HCT116 (cell line): Measurements from ENCODE around the gene RBM39. TPM values are rescaled to one million over a fixed set of nuclear protein-coding genes. Genes with fewer than 3 reads are reported as not detected.

Source experiments
- ATAC-seq: fragments of 200-7000 bp; cut with Tn5 transposase; 2 replicates; pipeline ENCODE4 v1.9.1; 2020; ENCODE audit warnings: mild to moderate bottlenecking, moderate library complexity
- BruUV-seq: library from RNA; stranded (reverse); fragments of 400-500 nt; replicated peaks from 2 replicates; lab custom pipeline; 2021; lab: Mats Ljungman, UMichigan
- CTCF ChIA-PET: fragments of 300-600 bp; sonication (Branson Sonifier 250); formaldehyde crosslinking; loops from one replicate; lab custom pipeline; 2021; ENCODE audit warnings: antibody characterized with exemption; lab: Charles Lee
- POLR2A ChIA-PET: fragments of 300-600, 350-600 bp; sonication (Branson Sonifier 250); formaldehyde crosslinking; loops from one replicate; lab custom pipeline; 2021; ENCODE audit warnings: antibody characterized with exemption; lab: Charles Lee
- RAD21 ChIA-PET, 2 experiments: fragments of 300-600 bp; sonication (Branson Sonifier 250); formaldehyde crosslinking; loops; one replicate each; lab custom pipeline; 2023; ENCODE audit warnings: low total read pairs in 2 of 2; ENCODE audit not compliant: uncharacterized antibody in 2 of 2, unreplicated experiment in 2 of 2, low non-redundant PET in 1 of 2; lab: Charles Lee
- DNase-seq: peaks from one replicate; pipeline ENCODE4 v3.0.0-alpha.2; 2010; ENCODE audit warnings: low read depth, low spot score
- H2AFZ ChIP-seq: fragments of 200-600 bp; shearing (Covaris generic), sonication (generic); 2 replicates; pipeline ENCODE4 v1.6.1; 2017; ENCODE audit warnings: low read depth, mixed run types, mixed read lengths, antibody characterized with exemption, low read length; ENCODE audit not compliant: poor library complexity, severe bottlenecking
- H3K27ac ChIP-seq: 2 replicates; pipeline ENCODE4 v1.5.1; 2012; ENCODE audit warnings: low read depth, low read length
- H3K27me3 ChIP-seq: fragments of 200-600 bp; sonication (generic); 2 replicates; pipeline ENCODE4 v1.6.1; 2016; ENCODE audit warnings: mixed run types, low read length, mixed read lengths; ENCODE audit not compliant: insufficient read depth
- H3K36me3 ChIP-seq, 2 experiments: fragments of 200-500 bp in 1 of 2; fragments of 200-600 bp in 1 of 2; sonication (Bioruptor generic) in 1 of 2; sonication (generic) in 1 of 2; 2 replicates each; pipeline versions ENCODE4 v1.5.1 to v1.6.1; 2014 to 2016; ENCODE audit warnings: low read length in 2 of 2, inconsistent platforms in 1 of 2, mixed read lengths in 1 of 2, mixed run types in 1 of 2; ENCODE audit not compliant: insufficient read depth in 2 of 2, control insufficient read depth in 1 of 2
- H3K4me1 ChIP-seq, 2 experiments: fragments of 200-600 bp in 1 of 2; sonication (generic) in 1 of 2; 2 replicates each; pipeline versions ENCODE4 v1.5.1 to v1.6.1; 2012 to 2017; ENCODE audit warnings: low read length in 2 of 2, inconsistent platforms in 1 of 2, mild to moderate bottlenecking in 1 of 2, mixed read lengths in 1 of 2, mixed run types in 1 of 2, moderate library complexity in 1 of 2; ENCODE audit not compliant: insufficient read depth in 2 of 2, control insufficient read depth in 1 of 2
- H3K4me2 ChIP-seq: fragments of 200-600 bp; sonication (generic); 2 replicates; pipeline ENCODE4 v1.6.1; 2017; ENCODE audit warnings: mixed run types, low read length, mixed read lengths
- H3K4me3 ChIP-seq, 2 experiments: fragments of 200-600 bp in 1 of 2; sonication (generic) in 1 of 2; replicated peaks in 1 of 2; 2 replicates each; pipeline ENCODE4 v1.5.1; 2011 to 2016; ENCODE audit warnings: low read length in 2 of 2, control low read depth in 1 of 2, low read depth in 1 of 2, mild to moderate bottlenecking in 1 of 2, mixed read lengths in 1 of 2, mixed run types in 1 of 2
- H3K79me2 ChIP-seq: fragments of 200-600 bp; sonication (generic); 2 replicates; pipeline ENCODE4 v1.6.1; 2017; ENCODE audit warnings: mild to moderate bottlenecking, mixed run types, low read length, moderate library complexity, mixed read lengths; ENCODE audit not compliant: insufficient read depth
- H3K9ac ChIP-seq: fragments of 200-600 bp; sonication (generic); 2 replicates; pipeline ENCODE4 v1.6.1; 2016; ENCODE audit warnings: low read length, mixed read lengths
- H3K9me2 ChIP-seq: fragments of 200-600 bp; sonication (generic), shearing (Covaris generic); 2 replicates; pipeline ENCODE4 v1.6.1; 2017; ENCODE audit warnings: mixed run types, mild to moderate bottlenecking, moderate library complexity; ENCODE audit not compliant: insufficient read depth
- H3K9me3 ChIP-seq, 2 experiments: fragments of 200-500 bp in 1 of 2; fragments of 200-600 bp in 1 of 2; sonication (Bioruptor generic) in 1 of 2; sonication (generic) in 1 of 2; 2 replicates each; pipeline ENCODE4 v1.6.1; 2014 to 2017; ENCODE audit warnings: low read length in 2 of 2, mixed read lengths in 2 of 2, inconsistent platforms in 1 of 2, low read depth in 1 of 2, mild to moderate bottlenecking in 1 of 2, mixed run types in 1 of 2, moderate library complexity in 1 of 2; ENCODE audit not compliant: control insufficient read depth in 1 of 2, insufficient read depth in 1 of 2
- H4K20me1 ChIP-seq: fragments of 200-600 bp; sonication (generic), shearing (Covaris generic); 2 replicates; pipeline ENCODE4 v1.6.1; 2017; ENCODE audit warnings: mixed run types, mild to moderate bottlenecking, moderate library complexity; ENCODE audit not compliant: insufficient read depth
- ATF3 ChIP-seq: IDR thresholded peaks from 2 replicates; pipeline ENCODE4 v1.6.1; 2012
- CBX3 ChIP-seq: IDR thresholded peaks from 2 replicates; pipeline ENCODE4 v1.6.1; 2012; ENCODE audit warnings: low read depth
- CEBPB ChIP-seq: IDR thresholded peaks from 2 replicates; pipeline ENCODE4 v1.6.1; 2012; ENCODE audit warnings: low read depth
- EZH2phosphoT487 ChIP-seq: fragments of 200-600 bp; IDR thresholded peaks from 2 replicates; pipeline ENCODE4 v1.6.1; 2018; ENCODE audit warnings: antibody characterized with exemption, borderline replicate concordance
- FOSL1 ChIP-seq: IDR thresholded peaks from 2 replicates; pipeline ENCODE4 v1.6.1; 2012; ENCODE audit warnings: low read depth
- POLR2AphosphoS5 ChIP-seq: IDR thresholded peaks from 2 replicates; pipeline ENCODE4 v1.6.1; 2011; ENCODE audit warnings: mild to moderate bottlenecking, low read depth, low read length, moderate library complexity
- RAD21 ChIP-seq: IDR thresholded peaks from 2 replicates; pipeline ENCODE4 v1.6.1; 2012; ENCODE audit warnings: low read depth, mild to moderate bottlenecking
- REST ChIP-seq: IDR thresholded peaks from 2 replicates; pipeline ENCODE4 v1.6.1; 2012; ENCODE audit warnings: low read depth
- SRF ChIP-seq: IDR thresholded peaks from 2 replicates; pipeline ENCODE4 v1.6.1; 2012; ENCODE audit warnings: low read depth
- TCF7L2 ChIP-seq: IDR thresholded peaks from 2 replicates; pipeline ENCODE4 v1.7.0; 2011; ENCODE audit warnings: borderline replicate concordance, inconsistent platforms; ENCODE audit not compliant: insufficient read depth, insufficient read length; ENCODE audit errors: extremely low read depth
- ZFX ChIP-seq: fragments of 450-650 bp; IDR thresholded peaks from 2 replicates; pipeline ENCODE4 v1.6.1; 2017
- intact Hi-C: fragments of 100-400 bp; cut with micrococcal nuclease; formaldehyde crosslinking; loops from 2 replicates; pipeline ENCODE4 v1.10.0; 2022
- total RNA-seq: library from RNA; stranded (reverse); gene quantifications from one replicate; pipeline ENCODE4 v1.2.1, GENCODE V29; 2021; ENCODE audit not compliant: unreplicated experiment

The RBM39 gene
- total RNA-seq, 1 experiment from 2014 or later: 234 TPM

GRCh38 chr20:35709259-35709658 is 32.8 kb downstream of the RBM39 start:
- Histone ChIP-seq H3K9ac (no peak overlapping the region), H3K27me3 (no peaks in the 10 kb centered on the region), H3K27ac (no peak overlapping the region), H3K4me1 (no peaks in the 10 kb centered on the region), H3K79me2 (peaks cover 98% of the 10 kb centered on the region), H3K9me2 (no peaks in the 10 kb centered on the region), H3K4me2 (no peak overlapping the region), H4K20me1 (peaks cover 71% of the 10 kb centered on the region), H3K4me3 (no peak overlapping the region), H3K9me3 (no peaks in the 10 kb centered on the region), H3K36me3 (peaks cover 82 to 91% of the 10 kb centered on the region in 2 experiments), H2AFZ (no peak overlapping the region)
- RAD21 ChIA-PET: no interaction called here
- CTCF ChIA-PET: no interaction called here
- intact Hi-C loops: no loop called here
- ATAC-seq (no peak), DNase-seq (no peak)
- POLR2A ChIA-PET: interaction anchor here (1.3 kb wide), 1 partner anchor 10 kb away, joined by 3 read pairs; no protein-coding TSS in a partner anchor
- BruUV-seq: no TSS peak
- TF ChIP-seq TCF7L2 (no peak), RAD21 (no peak), ZFX (no peak), CBX3 (no peak), REST (no peak)

GRCh38 chr20:35708502-35708901 is 33.6 kb downstream of the RBM39 start:
- no peak overlapping the region for H3K27ac ChIP-seq
- no peaks in the 10 kb centered on the region for H3K4me1 ChIP-seq
- H2AFZ ChIP-seq: no peak overlapping the region
- H3K79me2 ChIP-seq: peaks cover 93% of the 10 kb centered on the region
- ATAC-seq: no peak
- H3K9me2 ChIP-seq: no peaks in the 10 kb centered on the region
- no TSS peak for BruUV-seq
- peaks cover 78 to 88% of the 10 kb centered on the region in 2 experiments for H3K36me3 ChIP-seq
- POLR2A ChIA-PET: no interaction called here
- intact Hi-C loops: no loop called here
- DNase-seq: no peak
- no peak overlapping the region for H3K9ac ChIP-seq
- RAD21 ChIA-PET: no interaction called here
- H3K4me3 ChIP-seq: no peak overlapping the region
- no peak overlapping the region for H3K4me2 ChIP-seq
- no peaks in the 10 kb centered on the region for H3K27me3 ChIP-seq
- CTCF ChIA-PET: interaction anchor here (1.5 kb wide), 1 partner anchor 239 kb away, joined by 3 read pairs; no protein-coding TSS in a partner anchor
- no peaks in the 10 kb centered on the region for H3K9me3 ChIP-seq
- peaks cover 65% of the 10 kb centered on the region for H4K20me1 ChIP-seq
- TF ChIP-seq FOSL1 (no peak), TCF7L2 (no peak), ZFX (no peak), CEBPB (no peak), SRF (no peak), RAD21 (no peak), POLR2AphosphoS5 (no peak), EZH2phosphoT487 (no peak), REST (no peak), ATF3 (no peak)
